ENCODE measurements around the gene SDC3.

SDC3 gene

DNA sequence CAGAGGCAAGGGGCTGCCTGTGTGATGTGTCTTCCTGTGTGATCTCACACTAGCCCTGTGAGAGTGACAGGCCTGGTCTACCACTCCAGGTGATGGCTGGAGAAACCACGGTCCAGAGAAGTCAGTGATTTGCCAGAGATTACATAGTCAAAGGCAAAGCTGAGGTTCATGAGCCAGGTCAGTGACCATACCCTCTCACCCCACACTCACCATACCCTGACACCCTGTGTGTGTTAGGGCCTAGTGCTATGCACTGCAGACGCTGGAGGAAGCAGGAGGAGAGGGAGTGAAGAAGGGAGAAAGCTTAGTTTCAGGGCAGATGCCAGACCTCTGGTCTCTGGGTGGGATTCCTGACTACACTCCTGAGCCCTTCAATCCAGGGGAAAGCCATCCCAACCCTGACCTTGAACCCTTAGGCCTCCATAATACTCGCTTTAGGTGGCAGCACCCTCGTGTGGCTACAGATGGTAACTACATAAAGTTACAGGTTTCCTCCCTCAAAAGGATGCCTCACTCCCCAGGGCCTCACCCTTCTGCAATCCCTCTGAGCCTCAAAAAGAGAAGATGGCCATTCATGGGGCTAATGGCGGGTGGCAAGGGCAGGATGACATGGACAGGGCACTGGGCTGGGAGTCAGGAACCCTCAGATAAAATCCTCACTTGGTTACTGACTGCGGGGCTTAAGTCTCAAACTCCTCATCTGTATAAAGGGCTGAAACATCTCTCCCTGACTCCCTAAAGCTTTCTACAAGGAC is 20.8 kb upstream of the SDC3 start:
- in situ Hi-C loops (cut with HindIII; ENCODE audit: low sequenced_read_pairs), result loop anchor here (5.0 kb wide), 1 partner anchor 83 kb away; no protein-coding TSS in a partner anchor

DNA sequence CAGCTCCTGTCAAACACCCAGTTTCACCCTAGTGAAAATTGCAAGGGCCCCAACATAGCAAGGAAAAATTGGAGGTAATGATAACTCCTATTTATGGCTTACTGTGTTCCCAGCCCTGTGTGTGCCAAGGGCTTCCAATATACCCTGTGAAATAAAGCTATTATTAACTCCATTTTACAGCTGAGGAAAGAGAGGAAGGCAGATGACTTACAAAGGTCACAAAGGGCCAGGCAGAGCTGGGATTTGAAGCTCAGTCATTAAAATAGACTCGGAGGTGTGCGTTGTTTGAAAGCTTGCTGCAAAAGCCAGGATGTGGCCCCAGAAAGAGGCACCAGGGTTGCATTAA is 20.2 kb upstream of the SDC3 start:
- in situ Hi-C loops (cut with HindIII; ENCODE audit: low sequenced_read_pairs), result loop anchor here (5.0 kb wide), 1 partner anchor 84 kb away; no protein-coding TSS in a partner anchor

DNA sequence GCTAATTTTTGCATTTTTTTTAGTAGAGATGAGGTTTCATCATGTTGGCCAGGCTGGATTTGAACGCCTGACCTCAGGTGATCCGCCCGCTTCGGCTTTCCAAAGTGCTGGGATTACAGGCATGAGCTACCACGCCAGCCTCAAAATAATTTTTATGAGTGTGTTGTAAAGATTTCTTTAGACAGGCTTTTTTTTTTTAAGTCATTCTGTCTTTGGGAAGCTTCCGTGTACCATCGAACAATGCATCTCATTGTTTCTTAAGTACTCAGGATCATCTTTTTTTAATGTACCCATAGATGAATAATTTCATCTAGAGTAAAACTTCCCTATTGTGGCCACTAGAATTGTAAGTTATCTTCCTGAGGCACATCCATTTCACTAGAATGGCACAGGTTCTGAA is 19.6 kb upstream of the SDC3 start:
- in situ Hi-C loops (cut with HindIII; ENCODE audit: low sequenced_read_pairs), result loop anchor here (5.0 kb wide), 1 partner anchor 84 kb away; no protein-coding TSS in a partner anchor

DNA sequence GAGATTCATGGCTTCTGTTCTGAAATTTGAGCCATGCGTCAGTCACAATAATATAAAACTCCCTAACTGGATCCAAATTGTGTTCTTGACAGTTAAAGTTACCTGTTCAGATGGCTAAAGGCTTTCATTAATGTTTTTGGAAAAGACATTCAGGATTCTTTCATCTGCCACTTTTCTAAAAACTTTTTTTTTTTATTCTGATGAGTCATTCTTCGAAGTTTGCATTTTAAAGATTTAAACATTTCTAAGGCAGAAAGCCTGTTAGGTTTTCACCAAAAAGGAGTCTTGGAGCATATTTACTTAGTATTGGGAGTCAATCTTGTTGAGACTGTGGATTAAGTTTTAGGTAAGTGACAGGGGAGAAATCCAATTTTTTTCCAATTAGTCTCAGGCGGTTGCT is 18.9 kb upstream of the SDC3 start:
- in situ Hi-C loops (cut with HindIII; ENCODE audit: low sequenced_read_pairs), result loop anchor here (5.0 kb wide), 1 partner anchor 85 kb away; no protein-coding TSS in a partner anchor

DNA sequence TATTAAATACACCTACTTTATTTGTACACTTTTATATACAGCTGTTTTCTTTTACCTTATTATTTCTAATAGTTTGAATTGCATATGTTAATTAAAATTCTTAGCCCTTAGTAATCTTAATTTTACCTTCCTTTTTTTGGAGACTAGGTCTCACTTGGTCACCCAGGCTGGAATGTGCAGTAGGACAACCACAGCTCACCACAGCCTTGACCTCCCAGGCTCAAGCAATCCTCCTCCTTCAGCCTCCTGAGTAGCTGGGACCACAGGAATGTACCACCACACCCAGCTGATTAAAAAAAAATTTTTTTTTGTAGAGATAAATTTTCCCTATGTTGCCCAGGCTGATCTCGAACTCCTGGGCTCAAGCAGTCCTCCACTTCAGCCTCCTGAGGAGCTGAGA is 15.0 kb upstream of the SDC3 start:
- in situ Hi-C loops (cut with HindIII; ENCODE audit: low sequenced_read_pairs), result no loop called here

DNA sequence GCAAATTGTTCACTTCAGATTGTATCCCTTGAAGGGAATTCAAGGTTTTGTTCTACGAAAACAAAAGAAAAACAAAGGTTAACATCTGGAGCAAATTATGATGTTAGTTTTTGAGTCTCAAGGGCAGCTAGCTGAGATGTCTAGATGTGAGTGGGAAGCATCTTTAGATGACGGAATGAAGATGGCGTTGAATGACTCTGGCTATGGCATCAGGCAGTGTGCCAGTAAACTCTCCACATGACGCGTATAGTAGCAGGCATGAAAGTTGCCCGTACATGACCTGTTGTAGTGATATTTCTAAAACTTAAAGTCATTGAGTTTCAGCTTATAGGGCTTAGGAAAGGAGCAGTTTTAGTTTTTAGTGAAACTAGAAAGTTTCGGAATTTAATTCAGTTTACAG is 12.3 kb upstream of the SDC3 start:
- in situ Hi-C loops (cut with HindIII; ENCODE audit: low sequenced_read_pairs), result no loop called here

DNA sequence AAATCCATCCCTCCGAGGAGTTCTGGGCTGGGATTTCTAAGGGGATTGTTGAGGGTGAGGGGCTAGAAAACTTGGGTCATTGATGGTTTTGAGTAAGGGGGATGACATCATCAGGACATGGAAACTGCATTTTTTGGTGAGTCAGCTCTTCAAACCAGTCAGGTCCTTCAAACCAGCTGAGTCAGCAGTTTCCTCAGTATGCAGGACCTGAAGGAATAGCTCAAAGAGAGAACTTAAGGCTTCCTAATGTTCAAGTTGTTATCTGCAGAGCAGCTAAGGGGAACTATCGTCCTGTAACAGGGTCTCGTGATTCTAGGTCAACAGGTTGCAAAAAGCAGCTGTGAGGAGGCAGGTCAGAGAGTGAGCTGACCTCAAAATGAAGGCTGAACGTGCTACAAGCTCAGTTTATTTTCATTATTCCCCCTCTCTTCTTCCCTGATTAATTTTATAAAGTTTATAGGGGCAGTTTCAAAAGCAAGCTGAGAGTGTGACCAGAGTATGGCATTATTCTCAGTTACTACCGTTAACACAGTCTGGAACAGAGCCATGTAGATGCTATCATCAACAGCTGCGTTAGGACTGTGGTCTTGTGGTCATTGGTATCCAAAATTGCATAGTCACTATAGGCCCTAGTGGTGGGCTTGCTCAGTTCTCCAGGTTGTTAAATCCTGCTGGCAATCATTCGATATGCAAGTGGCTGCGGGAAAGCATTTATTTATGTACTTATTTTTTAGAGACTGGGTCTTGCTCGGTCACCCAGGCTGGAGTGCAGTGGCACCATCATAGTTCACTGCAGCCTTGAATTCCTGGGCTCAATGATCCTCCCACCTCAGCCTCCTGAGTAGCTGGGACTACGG is 10.7 kb upstream of the SDC3 start:
- in situ Hi-C loops (cut with HindIII; ENCODE audit: low sequenced_read_pairs), result no loop called here

DNA sequence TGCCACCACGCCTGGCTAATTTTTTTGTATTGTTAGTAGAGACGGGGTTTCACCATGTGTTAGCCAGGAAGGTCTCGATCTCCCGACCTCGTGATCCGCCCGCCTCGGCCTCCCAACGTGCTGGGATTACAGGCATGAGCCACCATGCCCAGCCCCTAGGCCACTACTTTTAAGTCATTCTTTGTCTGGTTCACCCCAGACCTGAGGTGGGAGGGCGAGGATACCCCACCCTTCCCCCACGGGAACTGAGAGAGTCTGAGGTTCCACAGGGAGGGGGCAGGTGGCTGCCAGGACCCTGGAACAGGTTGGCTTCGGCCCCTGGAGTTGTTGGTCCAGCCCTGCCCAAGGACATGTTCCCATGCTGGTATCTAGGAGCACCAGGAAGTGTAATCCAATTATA is 7.7 kb upstream of the SDC3 start:
- in situ Hi-C loops (cut with HindIII; ENCODE audit: low sequenced_read_pairs), result no loop called here

DNA sequence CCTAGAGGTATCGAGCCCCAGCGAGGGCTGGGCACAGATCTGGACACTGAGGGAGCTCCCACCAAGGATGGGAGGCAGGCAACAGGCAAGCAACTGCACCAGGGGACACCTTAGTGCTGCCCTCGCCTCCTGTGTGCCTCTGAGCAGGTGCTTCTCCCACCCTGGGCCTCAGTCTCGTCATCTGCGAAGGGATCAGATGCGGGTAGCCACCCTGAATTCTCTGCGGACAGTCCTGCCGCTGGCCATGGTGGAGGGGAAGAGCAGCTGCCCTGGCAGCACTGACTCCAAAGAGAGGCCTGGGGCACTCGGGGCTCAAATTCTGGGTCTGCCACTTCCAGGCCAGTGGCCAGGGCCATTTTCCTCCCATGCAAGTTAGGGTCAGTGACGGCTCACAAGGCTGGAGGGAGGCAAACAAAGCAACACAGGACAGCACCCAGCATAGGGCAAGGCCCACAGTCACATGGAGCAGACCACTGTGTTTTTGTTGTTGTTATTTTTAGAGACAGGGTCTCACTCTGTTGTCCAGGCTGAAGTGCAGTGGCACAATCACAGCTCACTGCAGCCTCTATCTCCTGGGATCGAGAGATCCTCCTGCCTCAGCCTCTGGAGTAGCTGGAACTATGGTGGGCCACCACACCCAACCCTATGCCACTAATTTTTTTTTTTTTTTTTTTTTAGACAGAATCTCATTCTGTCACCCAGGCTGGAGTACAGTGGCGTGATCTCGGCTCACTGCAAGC is 7.1 kb upstream of the SDC3 start:
- in situ Hi-C loops (cut with HindIII; ENCODE audit: low sequenced_read_pairs), result no loop called here

DNA sequence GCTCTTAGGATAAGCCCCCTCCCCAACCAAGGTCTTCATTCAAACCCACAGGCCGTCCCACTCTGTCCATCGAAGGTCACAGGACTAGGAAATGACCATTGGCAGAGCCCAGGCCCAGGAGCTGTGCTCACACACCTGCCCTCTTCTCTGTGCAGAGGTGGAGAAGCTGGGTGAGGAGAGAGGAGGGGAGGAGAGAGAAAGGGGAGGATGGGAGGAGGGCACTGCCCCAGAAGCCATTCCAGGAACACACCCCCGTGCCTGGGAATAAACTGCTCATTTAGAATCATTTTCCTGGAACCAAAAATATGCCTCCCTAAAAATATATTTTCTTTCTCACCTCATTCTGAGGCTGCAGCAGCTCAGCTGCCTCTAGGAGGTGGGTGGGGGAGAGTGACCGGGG is 6.4 kb upstream of the SDC3 start:
- in situ Hi-C loops (cut with HindIII; ENCODE audit: low sequenced_read_pairs), result loop anchor here (5.0 kb wide), 1 partner anchor 113 kb away; no protein-coding TSS in a partner anchor

DNA sequence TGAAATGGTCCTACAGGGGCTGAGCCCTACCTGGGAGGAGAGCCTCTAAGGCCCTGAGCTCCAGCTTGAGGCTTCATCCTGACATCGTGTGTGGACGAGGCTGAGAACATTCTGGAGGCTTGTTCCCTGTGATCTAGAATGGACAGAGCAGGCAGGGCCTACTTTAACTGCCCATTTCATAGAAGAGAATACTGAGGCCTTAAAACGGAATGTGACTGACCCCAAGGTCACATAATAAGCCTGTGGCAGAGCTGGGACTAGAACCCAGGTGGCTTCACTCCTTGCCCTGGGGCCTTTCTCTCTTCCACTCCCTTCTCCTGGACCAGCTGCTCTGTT is 6.0 kb upstream of the SDC3 start:
- in situ Hi-C loops (cut with HindIII; ENCODE audit: low sequenced_read_pairs), result loop anchor here (5.0 kb wide), 1 partner anchor 112 kb away; no protein-coding TSS in a partner anchor

DNA sequence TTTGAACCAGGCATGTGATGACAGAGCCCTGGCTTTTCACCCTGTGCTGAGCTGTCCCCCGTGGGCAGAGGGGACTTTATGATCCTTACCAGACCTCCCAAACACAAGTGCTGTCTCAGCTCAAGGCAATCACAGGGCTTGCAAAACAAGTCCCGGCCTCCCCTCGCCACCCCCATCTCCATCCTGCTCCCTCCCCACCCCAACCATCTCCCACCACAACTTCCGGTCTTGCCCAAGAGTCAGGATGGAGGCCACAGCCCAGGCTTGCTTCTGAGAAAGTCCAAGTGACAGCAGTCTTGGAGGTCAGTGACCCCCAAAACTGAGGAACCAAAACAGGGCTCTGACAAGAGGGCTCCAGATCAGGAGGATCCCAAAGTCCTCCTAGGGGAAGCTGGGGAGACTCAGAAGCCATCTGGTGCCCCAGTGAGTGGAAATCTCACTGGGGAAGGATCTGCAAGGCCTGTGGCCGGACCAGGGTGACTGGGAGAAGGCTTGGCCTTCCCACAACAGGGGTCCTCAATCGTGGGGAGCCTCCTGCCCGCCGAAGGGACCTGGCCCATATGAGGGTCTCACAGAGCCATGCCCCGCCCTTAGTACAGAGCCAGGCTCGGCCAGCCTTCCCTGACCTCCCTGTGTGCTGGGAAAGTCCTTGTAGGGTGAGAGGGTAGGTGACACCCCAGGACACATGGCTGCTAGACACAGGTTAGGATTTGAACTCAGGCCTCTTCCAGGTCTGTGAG is 4.5 kb upstream of the SDC3 start:
- in situ Hi-C loops (cut with HindIII; ENCODE audit: low sequenced_read_pairs), result loop anchor here (5.0 kb wide), 1 partner anchor 111 kb away; no protein-coding TSS in a partner anchor

DNA sequence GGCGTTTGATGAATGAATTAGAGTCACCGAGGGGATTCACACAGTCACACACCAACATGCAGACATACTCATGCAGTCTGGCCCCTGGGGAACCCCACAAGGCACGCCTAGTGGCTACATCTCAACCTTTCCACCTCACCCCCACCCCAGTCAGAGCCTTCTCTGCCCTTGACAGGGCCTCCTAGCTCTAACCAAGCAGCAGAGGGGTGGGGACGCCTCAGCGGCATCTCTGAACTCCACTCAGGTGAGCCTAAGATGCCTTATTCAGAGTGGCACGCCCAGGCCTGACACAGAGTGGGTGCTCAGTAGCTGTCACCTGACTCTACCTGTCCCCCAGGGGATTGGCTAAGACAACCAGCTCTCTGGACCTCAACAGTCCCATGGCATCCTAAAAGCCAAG is 3.7 kb upstream of the SDC3 start:
- in situ Hi-C loops (cut with HindIII; ENCODE audit: low sequenced_read_pairs), result loop anchor here (5.0 kb wide), 1 partner anchor 110 kb away; no protein-coding TSS in a partner anchor

DNA sequence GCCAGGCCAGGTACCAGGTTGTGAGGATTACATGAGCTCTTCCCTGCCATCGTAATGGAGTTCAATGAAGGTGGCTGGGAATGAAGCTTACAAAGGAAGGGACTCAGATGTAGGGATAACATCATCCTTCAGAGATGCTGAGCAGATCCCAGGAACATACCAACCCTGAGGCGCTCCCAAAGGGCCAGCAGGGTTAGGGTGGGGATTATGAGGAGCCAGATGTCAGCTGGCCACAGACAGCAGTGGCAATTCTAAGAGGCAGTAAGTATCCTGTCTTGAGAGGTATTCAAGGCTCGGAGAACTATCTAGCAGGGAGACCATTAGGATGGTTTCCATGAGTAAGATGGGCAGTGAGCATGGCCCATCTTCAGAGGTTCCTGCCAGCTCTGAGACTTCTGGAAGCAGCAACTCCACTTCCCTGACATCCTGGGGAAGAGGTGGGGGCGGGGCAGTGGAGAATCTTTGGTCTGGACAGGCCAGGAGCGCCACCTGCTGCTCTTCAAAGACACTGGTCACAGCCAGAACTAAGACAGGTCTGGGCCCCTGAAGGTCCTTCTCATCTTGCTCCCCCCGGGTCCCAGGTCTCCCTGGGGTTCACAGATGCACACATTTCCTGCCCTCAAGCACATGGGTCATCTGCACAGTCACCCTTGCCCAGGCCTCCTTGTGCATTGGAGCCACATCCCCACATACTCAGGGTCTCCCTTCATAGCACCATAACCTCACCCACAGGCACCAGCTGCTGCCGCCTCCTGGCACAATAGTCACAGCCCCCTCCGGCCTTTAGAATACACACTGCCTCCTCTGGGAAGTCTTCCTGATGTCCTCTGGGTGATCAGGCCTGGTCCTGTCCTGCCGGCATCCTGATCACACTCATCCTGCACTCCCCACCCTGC is 2.7 kb upstream of the SDC3 start:
- in situ Hi-C loops (cut with HindIII; ENCODE audit: low sequenced_read_pairs), result loop anchor here (5.0 kb wide), 1 partner anchor 109 kb away; no protein-coding TSS in a partner anchor

DNA sequence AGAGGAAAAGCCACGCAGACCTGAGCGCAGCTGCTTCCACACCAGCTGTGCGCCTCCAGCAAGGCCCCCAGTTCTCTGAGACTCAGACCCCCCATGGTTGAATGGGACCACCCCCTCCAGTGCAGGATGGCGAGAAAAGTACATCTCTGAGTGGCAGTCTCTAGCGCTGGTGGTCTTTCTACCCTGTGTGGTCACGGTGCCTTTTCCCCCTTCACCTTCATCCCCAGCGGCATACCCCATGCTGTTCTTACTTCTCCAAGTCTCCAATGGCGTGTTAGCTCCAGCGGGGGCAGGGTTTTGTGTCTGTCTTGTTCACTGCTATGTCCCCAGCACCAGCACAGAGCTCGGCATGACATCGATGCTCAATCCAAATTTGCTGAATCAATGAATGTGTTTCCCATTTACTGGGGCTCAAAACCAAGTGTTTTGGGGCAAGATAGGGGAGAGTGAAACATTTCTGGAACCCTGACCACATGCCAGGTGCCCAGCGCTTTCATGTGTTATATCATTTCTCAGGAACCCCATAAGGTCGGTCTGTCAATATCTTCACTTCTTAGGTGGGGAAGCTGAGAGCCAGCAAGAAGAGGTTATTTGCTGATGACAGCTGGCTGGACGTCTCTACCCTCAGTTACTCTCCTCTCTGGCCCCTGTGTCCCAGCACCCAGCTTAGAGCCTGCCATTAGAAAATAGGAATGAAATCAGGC is 959 bp upstream of the SDC3 start:
- in situ Hi-C loops (cut with HindIII; ENCODE audit: low sequenced_read_pairs), result loop anchor here (5.0 kb wide), 2 partner anchors 42 to 107 kb away; no protein-coding TSS in a partner anchor

DNA sequence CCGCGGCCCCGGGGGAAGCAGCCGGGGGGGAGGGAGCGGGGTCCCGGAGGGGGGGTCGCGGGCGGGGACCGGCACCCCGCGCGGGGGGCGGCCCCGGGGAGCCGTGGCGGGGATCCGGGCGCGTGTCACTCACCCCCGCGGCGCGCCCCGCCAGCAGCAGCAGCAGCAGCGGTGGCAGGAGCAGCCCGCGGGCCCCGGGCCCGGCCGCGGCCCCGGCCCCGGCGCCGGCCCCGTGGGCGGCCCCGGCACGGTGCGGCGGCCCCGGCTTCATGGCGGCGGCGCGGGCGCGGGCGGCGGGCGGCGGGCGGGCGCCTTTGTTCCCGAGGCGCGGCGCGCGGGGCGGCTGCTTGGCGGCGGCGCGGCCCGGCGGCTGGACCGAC is 252 bp downstream of the SDC3 start:
- in situ Hi-C loops (cut with HindIII; ENCODE audit: low sequenced_read_pairs), result loop anchor here (5.0 kb wide), 1 partner anchor 41 kb away; no protein-coding TSS in a partner anchor

DNA sequence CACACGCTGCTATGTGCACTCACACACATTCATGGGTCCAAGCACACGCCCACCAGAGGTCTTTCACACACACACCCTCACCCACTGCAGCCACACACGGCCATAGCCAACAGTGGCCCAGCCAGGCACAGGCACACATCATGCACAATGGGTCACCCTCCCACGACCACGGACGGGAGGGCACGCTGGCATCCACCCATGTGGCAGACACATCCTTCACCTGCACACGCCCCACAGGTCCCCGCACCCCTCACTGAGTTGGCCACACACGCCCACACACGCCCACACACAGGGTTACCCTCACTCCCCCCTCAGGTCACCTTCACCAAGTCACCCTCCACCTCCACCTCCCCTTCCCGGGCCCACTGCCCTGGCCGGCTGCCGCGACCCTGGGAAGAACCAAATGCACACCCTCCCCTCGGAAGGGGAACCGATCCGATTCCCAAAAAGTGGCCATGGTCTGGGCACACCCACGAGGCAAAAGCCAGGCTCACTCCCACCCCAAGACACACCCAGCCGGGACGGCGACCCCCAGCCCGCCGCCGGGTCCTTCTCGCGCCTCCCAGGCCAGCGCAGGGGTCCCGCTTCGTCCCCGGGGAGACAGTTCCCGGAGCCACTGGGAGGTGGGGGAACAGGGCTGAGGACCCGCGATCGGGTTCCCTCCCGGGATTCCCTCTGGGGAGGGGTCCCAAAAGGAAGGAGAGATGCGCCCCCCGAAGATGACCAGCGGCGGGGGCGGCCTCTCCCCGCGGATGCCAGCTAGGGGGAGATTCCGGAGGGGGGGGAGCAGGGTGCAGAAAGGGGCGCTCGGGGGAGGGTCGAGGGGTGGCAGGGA is 860 bp downstream of the SDC3 start:
- in situ Hi-C loops (cut with HindIII; ENCODE audit: low sequenced_read_pairs), result loop anchor here (5.0 kb wide), 1 partner anchor 40 kb away; no protein-coding TSS in a partner anchor

Measured in endothelial cell of hepatic sinusoid (primary cell).